ENCODE results near the gene LIPF.
"Not testable (repeated sequence)": the region's sequence is repeated elsewhere in the genome, so short reads cannot be mapped to it uniquely, and the experiment has no call there.

The LIPF gene

GRCh38 chr10:88676283-88677060 is 12.2 kb downstream of the LIPF start:
- no peak for DNase-seq

GRCh38 chr10:88680958-88681357 is 16.7 kb downstream of the LIPF start:
- no peak for DNase-seq

- DNase-seq = no peak
Observed at GRCh38 chr10:88682491-88682890, 18.2 kb downstream of the LIPF start.

GRCh38 chr10:88687853-88688467 is 23.7 kb downstream of the LIPF start:
- DNase-seq = no peak

GRCh38 chr10:88689366-88689765 is 25.1 kb downstream of the LIPF start:
- DNase-seq = no peak

GRCh38 chr10:88693392-88694020 is 29.3 kb downstream of the LIPF start:
- no peak for DNase-seq

GRCh38 chr10:88702848-88703597 is 38.8 kb downstream of the LIPF start:
- DNase-seq = no peak

GRCh38 chr10:88705958-88706357 is 41.7 kb downstream of the LIPF start, which contains the start of gene LIPK:
TSS of gene LIPK (plus strand) at chr10:88706249. CDS start at chr10:88724544, 18,295 bp downstream.
- DNase-seq = no peak

- no peak for DNase-seq
Observed at GRCh38 chr10:88707429-88708155, 43.4 kb downstream of the LIPF start.

GRCh38 chr10:88709361-88709760 is 45.1 kb downstream of the LIPF start:
- DNase-seq = not testable (repeated sequence)

GRCh38 chr10:88715517-88715916 is 51.3 kb downstream of the LIPF start:
- DNase-seq = no peak

- DNase-seq = no peak
Observed at GRCh38 chr10:88721392-88721791, 57.1 kb downstream of the LIPF start.

- DNase-seq = no peak
Observed at GRCh38 chr10:88725798-88726197, 61.6 kb downstream of the LIPF start.

GRCh38 chr10:88728107-88728763 is 64.0 kb downstream of the LIPF start:
- peak; percentile 86 for DNase-seq
